NCI-H1436 treated with DMSO at 0.1 percent for 48 hours (cell line): ENCODE data around the gene MTIF3.
"Not testable (repeated sequence)": the region's sequence is repeated elsewhere in the genome, so short reads cannot be mapped to it uniquely, and the experiment has no call there.

Experiments used
- DNase-seq: peaks from one replicate; lab custom pipeline; 2025; lab: John Stamatoyannopoulos, UW

MTIF3 gene

DNA sequence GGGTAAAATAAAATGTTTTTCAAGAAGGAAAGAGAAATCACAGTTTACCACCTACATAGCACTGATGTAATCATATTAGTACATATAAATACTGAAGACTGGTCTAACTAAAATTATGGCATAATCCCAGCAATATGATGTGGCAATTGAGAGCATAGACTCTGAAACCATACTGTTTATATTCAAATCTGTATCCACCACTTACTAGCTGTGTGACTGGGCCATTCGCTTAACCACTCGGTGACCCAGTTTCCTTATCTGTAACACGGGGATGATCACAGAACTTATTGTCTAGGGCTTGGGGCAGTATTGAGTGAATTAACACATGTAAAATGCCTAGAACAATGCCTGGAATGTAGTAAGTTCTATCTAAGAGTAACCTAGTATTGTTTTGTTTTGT, 39.0 kb downstream of the MTIF3 start:
- DNase-seq, result no peak

DNA sequence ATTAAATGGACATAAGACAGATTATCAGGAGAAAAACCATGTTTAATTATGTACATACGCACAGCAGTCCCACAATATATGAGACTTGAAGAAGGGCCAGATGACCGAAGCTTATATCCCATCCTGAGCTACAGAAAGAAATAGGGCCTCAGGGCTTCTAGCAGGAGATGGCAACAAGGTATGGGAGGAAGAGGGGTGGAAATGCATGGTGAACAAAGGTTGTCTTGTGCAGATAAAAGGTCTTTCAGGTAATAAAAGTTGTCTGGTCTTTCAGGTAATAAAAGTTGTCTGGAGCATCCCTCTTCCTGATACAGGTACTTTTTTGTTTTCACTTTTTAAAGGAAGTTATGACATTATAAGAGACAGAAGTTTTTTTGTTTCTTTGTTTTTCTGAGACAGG, 41.4 kb downstream of the MTIF3 start:
- no peak for DNase-seq

DNA sequence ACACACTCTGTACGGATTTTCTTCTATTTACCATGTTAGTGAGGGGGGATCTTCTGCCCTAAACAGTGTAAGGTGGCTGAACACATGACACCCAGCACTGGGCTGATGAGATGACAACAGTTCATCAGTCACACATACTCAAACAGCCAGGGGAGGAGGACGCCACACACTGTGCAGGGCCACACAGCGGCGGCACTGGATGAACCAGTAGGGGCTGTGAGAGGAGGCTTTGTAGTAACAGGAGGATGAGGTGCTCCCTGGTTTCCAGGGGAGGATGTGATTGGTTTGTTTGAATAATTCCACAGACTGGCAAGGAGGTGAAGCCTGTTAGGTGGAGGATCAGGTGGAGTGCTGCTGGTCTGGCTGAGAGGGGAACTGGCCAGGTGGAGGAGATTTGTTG, 42.3 kb downstream of the MTIF3 start:
- DNase-seq, result no peak

DNA sequence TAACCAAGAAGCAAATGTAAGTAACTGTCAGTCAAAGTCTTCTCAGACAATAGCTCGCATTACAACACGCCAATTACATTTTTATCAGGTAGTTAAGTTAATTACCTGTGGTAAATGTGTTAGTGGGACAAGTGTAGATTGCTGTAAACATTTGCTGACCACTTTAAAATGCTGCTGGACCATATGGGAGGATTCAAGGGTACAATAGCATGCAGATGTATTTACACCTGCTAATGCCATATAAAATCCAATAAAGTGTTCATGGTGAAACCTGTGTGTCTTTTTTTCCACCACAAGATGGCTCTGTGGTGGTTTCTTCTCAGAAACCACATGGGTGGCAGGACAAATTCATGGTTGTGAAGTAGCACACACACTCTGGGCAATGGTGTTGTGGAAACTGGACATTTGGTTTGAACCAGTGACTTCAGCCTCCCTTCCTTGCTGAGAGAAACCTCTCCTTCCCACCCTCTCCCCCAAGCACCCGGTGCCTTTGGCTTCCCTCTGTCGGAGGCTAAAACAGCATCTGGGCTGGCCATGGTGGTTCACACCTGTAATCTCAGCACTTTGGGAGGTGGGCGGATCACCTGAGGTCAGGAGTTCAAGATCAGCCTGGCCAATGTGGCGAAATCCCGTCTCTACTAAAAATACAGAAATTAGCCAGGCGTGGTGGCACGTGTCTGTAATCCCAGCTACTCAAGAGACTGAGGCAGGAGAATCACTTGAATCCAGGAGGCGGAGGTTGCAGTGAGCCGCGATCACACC, 44.0 kb downstream of the MTIF3 start:
- peak; percentile 16 for DNase-seq

DNA sequence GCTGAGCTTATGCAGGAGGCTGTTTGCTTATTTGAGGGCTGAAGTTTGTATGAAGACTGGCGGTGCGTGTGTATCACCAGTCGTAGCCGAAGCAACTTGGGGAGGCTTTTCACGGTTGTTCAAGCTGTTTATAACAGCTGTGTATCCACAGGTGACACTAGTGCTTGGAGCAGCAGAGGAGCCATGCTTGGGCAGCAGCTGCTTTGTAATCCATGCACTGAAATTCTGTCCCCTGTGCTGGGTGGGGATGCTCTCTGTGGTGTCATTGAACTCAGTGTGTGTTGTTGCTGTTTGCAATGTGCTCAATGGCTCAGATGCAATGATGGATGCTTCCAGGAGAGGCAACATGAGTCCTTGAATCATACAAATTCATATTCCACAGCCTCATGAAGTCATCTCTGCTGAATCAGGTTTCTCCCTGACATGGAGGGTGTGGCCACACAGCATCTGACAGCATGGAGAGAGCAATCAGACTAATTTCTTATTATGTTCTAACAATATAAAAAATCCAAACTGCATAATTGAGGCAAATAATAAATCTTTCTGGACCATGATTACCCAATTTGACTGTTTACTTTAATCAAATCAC, 44.7 kb downstream of the MTIF3 start:
- no peak for DNase-seq

DNA sequence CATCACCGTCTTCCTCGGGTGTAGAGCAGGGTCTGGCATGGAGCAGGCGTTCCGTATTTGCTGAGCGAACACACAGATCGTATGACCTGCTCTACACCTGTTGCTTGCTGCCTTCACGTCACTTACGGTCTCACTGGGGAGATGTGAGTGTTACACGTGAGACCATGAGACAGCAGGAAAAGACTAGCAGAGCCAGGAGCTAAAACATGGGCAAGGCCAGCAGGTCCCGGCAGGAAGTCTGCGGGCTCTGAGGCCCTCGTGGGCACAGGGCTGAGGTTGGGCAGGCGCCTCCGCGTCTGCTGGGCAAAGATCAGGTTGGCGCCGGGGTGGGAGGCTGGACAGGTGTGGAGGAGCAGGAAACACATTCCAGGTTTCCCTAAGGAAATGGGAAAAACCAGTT, 45.7 kb downstream of the MTIF3 start:
- no peak for DNase-seq

DNA sequence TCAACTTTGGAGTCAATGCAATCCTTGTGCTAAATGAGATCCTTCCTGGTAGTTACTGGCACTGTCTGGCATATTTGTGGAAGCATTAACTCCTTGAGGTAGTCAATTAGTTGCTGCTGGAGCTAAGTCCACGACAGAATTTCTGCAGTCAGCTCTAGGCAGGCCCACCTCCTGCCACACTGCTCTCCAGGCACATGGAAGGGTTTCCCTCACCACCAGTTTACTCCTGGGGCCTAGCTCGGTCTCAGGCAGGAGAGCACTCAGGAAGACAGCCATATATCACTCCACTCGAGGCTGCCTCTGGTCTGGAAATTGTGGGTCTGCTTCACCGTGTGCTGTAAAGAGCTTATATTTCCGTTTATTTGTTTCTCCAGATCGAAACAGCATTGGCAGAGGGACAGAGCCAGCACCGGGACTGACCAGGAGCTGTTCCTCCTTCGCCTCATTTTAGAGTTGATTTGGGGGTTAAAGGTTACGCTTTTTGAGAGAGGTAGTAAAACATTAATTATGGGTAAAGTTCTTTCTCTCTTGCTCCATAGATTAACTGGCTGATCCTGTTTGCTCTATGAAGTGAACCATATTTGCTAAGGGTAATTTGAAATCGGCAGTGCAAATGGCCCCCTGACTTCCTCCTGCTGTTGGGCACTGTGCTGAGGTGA, 46.5 kb downstream of the MTIF3 start:
- no peak for DNase-seq

DNA sequence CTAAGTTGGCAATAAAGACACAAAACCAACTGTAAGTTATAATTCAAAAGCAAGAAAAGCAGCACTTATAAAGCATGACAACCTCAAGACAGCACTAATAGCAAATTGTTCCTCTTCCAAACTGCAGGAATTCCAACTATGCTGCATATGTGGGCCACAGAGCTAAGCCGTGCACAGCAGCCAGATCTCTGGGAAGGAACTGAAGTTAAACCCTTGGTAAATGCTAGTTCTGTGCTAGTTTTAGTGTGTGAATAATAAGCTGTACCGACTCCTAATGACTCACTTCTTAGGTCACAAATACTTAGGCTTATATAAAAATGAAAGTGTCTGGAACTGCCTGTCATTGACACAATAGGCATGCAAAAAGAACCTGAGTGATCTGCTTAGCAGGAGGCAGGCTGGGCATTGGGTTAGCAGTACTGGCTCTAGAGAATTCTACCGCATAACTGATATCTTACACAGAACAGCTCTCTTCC, 47.1 kb downstream of the MTIF3 start:
- DNase-seq, result no peak

DNA sequence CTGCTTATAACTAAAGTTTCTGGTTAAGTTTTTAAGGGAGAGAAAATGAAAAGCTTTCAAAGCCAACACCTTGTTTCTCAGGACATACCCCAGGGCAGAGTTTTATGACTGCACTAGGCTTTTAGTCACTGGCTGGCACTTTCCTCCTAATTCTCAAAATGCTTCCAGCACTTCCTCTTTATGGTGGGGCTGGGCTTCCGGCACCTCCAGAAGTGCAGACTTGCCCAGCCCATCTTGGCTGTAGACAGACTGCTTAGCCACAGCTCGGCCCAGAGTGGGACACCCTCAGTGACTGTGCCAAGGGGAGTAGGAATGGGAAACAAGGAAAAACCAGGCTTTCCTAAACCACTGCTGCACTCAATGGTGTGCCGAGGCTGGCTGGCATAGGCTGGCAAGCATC, 49.2 kb downstream of the MTIF3 start:
- no peak for DNase-seq

DNA sequence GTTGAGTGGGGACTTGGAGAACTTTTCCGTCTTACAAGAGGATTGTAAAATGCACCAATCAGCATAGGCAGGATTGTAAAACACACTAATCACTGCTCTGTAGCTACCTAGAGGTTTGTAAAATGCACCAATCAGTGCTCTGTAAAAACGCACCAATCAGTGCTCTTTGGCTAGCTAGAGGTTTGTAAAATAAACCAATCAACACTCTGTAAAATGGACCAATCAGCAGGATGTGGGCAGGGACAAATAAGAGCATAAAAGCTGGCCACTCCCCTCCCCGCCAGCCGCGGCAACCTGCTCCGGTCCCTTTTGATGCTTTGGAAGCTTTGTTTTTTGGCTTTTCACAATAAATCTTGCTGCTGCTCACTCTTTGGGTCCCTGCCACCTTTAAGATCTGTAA, 50.0 kb downstream of the MTIF3 start:
- DNase-seq, result not testable (repeated sequence)

DNA sequence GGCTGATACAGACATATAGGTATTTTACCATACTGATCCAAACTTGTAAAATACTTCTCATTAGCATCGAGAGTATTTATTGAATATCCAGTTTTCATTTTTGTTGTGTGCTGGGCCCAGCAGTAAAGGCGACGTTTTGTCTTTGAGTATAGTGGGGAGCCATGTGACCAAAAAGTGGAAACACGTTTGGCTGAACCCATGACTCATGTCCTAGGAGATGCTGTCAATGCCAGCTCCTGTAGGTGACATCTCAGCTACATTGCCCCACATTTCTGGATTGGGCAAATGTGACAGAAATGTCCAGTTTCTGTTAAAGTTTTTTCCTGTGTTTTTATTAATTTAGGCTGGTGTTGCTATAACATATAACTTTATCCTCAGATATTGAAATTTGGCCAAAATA, 52.0 kb downstream of the MTIF3 start:
- DNase-seq, result no peak

DNA sequence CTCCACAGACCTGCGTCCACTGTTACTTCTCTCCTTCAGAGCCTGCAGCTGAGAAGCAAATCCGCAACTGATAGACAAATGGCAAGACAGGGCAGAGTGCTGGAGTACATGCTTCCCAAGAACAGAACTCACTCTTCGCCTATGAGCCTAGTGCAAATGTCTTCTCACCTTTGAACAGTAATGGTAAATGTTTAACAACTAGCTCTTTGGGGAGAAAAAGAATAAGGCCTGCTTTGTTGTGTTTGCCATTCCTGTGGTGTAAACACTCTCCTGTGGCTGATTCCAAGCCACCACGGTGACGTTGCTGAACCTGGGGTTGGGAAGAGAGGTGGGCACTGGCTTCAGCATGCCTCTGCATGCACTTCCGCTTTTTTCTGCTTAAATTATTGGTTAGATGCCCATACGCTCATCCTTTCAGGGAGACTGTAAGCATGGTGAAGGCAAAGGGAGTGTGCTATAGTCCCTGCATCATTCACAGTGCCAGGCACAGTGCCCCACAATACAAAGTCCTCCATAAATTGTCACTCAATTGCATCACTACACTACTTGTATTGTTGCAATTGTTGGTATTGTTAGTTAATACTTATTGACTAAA, 54.0 kb downstream of the MTIF3 start:
- DNase-seq, result no peak

DNA sequence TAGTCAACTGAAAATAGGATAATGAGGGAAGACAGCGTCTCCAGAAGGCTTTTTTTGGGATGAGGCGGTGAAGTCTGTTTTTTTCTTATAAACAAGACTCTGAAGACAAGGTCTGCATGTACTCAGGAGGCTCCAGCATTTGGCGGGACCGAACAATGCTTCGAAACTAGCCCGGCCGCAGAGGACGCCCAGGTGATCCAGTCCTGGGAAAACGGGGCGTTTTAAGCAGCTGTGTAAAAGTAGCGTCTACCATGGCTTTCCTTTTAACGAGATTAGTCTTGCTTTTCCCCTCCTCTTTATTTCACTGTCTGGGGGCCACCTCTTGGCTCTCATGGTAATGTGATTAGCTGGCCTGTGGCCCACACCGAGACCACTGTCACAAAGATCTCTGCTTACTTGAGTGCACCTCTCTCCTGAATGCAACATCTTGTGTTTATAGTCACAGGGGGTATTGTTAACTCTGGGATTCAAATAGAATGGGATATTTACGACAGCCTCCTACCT, 55.3 kb downstream of the MTIF3 start:
- DNase-seq, result no peak

DNA sequence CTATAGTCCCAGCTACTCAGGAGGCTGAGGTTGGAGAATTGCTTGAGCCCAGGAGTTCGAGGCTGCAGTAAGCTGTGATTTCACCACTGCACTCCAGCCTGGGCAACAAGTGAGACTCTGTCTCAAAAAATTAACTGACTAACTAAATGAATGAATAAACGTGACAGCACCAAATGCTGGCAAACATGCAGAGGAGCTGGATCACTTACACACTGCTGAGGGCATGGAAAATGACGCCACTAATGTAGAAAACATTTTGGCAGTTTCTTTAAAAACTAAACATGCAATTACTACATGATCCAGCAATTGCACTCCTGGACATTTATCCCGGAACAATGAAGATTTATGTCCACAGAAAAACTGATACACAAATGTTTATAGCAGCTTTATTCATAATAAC, 57.3 kb downstream of the MTIF3 start:
- no peak for DNase-seq

DNA sequence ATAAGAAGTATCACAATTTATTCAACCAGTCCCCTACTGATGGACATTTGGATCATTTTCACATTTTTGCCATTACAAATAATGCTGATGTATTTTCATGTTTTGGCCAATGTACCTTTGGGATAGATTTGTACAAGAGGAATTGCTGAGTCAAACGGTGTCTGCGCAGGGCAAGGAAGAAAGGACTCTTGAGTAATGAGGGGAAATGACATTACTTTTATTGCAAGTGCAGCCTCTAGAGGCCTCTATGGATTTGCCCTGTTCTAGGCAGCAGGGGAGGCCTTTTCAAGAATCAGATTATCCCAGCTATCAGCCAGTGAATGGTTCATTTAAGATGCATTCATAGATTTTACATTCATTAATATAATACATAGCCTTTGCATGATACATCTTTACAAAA, 58.9 kb downstream of the MTIF3 start:
- DNase-seq, result no peak

DNA sequence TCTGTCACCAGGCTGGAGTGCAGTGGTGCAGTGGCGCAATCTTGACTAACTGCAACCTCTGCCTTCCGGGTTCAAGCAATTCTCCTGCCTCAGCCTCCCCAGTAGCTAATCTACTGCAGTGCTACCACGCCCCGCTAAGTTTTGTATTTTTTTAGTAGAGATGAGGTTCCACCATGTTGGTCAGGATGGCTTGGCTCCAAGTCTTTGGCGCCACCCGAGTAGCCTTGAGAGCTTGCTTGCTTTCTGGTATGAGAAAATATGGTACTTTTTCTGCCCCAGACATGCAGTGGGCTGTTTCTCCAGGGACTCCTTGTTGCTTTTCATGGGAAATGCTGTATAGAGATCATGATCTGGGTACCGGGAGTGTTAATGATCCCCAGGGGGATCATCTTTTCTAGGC, 60.5 kb downstream of the MTIF3 start:
- DNase-seq, result no peak

DNA sequence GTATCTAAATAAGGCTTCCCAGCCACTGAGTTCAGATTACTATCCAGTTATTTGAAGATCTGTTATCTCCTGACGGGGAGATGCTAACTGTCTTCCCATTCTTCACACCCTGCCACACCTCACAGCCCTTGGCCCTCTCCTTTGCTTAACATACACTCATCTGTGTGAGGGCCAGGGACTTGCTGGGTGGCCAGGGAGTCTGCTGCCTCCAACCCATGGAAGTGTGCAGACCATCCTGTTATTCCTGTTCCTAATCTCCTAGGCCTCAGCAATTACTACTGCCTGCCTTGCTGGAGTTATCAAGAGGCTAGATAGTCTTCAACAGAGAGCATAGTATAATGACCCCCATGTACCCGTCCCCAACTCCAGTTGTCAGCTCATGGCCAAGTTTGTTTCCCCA, 62.1 kb downstream of the MTIF3 start:
- DNase-seq, result no peak
